Measurements from ENCODE around the gene PAN3.

The PAN3 gene

GRCh38 chr13:28268800-28269223, 130.5 kb downstream of the PAN3 start:
- DNase-seq (ENCODE audit: low read depth in 2 of 2) = no peak
- TF ChIP-seq, protein P1, sequence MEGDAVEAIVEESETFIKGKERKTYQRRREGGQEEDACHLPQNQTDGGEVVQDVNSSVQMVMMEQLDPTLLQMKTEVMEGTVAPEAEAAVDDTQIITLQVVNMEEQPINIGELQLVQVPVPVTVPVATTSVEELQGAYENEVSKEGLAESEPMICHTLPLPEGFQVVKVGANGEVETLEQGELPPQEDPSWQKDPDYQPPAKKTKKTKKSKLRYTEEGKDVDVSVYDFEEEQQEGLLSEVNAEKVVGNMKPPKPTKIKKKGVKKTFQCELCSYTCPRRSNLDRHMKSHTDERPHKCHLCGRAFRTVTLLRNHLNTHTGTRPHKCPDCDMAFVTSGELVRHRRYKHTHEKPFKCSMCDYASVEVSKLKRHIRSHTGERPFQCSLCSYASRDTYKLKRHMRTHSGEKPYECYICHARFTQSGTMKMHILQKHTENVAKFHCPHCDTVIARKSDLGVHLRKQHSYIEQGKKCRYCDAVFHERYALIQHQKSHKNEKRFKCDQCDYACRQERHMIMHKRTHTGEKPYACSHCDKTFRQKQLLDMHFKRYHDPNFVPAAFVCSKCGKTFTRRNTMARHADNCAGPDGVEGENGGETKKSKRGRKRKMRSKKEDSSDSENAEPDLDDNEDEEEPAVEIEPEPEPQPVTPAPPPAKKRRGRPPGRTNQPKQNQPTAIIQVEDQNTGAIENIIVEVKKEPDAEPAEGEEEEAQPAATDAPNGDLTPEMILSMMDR (IDR thresholded peaks at IDR 0.05; ENCODE audit: low read depth, low read length) = no peak
- H3K4me3 ChIP-seq (replicated peaks in 1 of 2; ENCODE audit: low read depth in 2 of 2, low read length in 2 of 2) = no peak overlapping the region

GRCh38 chr13:28271056-28271840, 132.9 kb downstream of the PAN3 start:
- TF ChIP-seq, protein P1 (IDR thresholded peaks at IDR 0.05; ENCODE audit: low read depth, low read length) = no peak
- no peak for DNase-seq (ENCODE audit: low read depth in 2 of 2)
- H3K4me3 ChIP-seq (replicated peaks in 1 of 2; ENCODE audit: low read depth in 2 of 2, low read length in 2 of 2) = no peak overlapping the region

GRCh38 chr13:28273919-28274318, 135.6 kb downstream of the PAN3 start:
- peak in 1 of 2 donors; percentile 3 for DNase-seq (ENCODE audit: low read depth in 2 of 2)
- TF ChIP-seq, protein P1 (IDR thresholded peaks at IDR 0.05; ENCODE audit: low read depth, low read length) = no peak
- no peak overlapping the region for H3K4me3 ChIP-seq (replicated peaks in 1 of 2; ENCODE audit: low read depth in 2 of 2, low read length in 2 of 2)

DNA sequence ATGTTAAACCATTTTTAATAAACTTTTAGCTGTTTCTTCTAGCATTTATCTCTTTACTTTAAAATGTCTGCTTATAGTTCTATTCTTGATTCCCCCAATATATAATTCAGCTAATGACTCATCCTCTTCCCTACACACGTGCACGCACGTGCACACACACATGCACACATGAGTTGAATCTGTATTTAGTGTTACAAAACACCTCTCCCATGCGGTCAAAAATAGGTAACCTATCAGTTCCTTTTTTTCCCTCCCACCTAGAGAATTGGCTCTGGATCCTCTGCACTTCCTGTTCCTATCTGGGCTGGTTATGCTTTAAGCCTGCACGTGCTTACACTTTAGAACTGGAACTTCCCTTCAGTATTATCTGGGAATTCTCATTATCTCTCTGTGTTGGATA, 144.1 kb downstream of the PAN3 start:
- TF ChIP-seq, protein P1 (IDR thresholded peaks at IDR 0.05; ENCODE audit: low read depth, low read length) = no peak
- no peak overlapping the region for H3K4me3 ChIP-seq (replicated peaks in 1 of 2; ENCODE audit: low read depth in 2 of 2, low read length in 2 of 2)
- DNase-seq (ENCODE audit: low read depth in 2 of 2) = no peak

GRCh38 chr13:28283600-28283999, 145.3 kb downstream of the PAN3 start:
- H3K4me3 ChIP-seq (replicated peaks in 1 of 2; ENCODE audit: low read depth in 2 of 2, low read length in 2 of 2) = no peak overlapping the region
- no peak for DNase-seq (ENCODE audit: low read depth in 2 of 2)
- TF ChIP-seq, protein P1 (IDR thresholded peaks at IDR 0.05; ENCODE audit: low read depth, low read length) = no peak

- TF ChIP-seq, protein P1 (IDR thresholded peaks at IDR 0.05; ENCODE audit: low read depth, low read length) = no peak
- no peak for DNase-seq (ENCODE audit: low read depth in 2 of 2)
- H3K4me3 ChIP-seq (replicated peaks in 1 of 2; ENCODE audit: low read depth in 2 of 2, low read length in 2 of 2) = no peak overlapping the region
Observed at GRCh38 chr13:28286263-28286662, 147.9 kb downstream of the PAN3 start.

Measured in cardiac fibroblast (primary cell).